NK-92 (cell line): Measurements from ENCODE around the gene FOLR3.
"Not testable (repeated sequence)": the region's sequence is repeated elsewhere in the genome, so short reads cannot be mapped to it uniquely, and the experiment has no call there.

Experiments
- DNase-seq: peaks from one replicate; lab custom pipeline; 2025; ENCODE audit not compliant: unreplicated experiment; lab: John Stamatoyannopoulos, UW

Gene FOLR3

GRCh38 chr11:72162891-72163492, 27.5 kb downstream of the FOLR3 start:
- no peak for DNase-seq

GRCh38 chr11:72164187-72164586, 28.7 kb downstream of the FOLR3 start:
- DNase-seq = not testable (repeated sequence)

GRCh38 chr11:72169046-72169555, 33.6 kb downstream of the FOLR3 start:
- DNase-seq = not testable (repeated sequence)

- not testable (repeated sequence) for DNase-seq
Measured at GRCh38 chr11:72169754-72170153, 34.2 kb downstream of the FOLR3 start.

- not testable (repeated sequence) for DNase-seq
Measured at GRCh38 chr11:72172043-72172442, 36.5 kb downstream of the FOLR3 start.

- DNase-seq = no peak
Measured at GRCh38 chr11:72173291-72173690, 37.8 kb downstream of the FOLR3 start.

GRCh38 chr11:72174302-72175070, 39.0 kb downstream of the FOLR3 start:
- DNase-seq = no peak

GRCh38 chr11:72177656-72178055, 42.1 kb downstream of the FOLR3 start:
- no peak for DNase-seq

- no peak for DNase-seq
Measured at GRCh38 chr11:72179049-72179803, 43.7 kb downstream of the FOLR3 start.

- DNase-seq = no peak
Measured at GRCh38 chr11:72179804-72180396, 44.4 kb downstream of the FOLR3 start.

GRCh38 chr11:72180892-72181552, 45.5 kb downstream of the FOLR3 start:
- DNase-seq = not testable (repeated sequence)

GRCh38 chr11:72181553-72181958, 46.0 kb downstream of the FOLR3 start:
- not testable (repeated sequence) for DNase-seq

- DNase-seq = no peak
Measured at GRCh38 chr11:72188267-72188666, 52.7 kb downstream of the FOLR3 start.
